ENCODE data around the gene PDE8B. TPM values are rescaled to one million over a fixed set of nuclear protein-coding genes. Genes with fewer than 3 reads are reported as not detected.
"Not testable (repeated sequence)": the region's sequence is repeated elsewhere in the genome, so short reads cannot be mapped to it uniquely, and the experiment has no call there.

Gene PDE8B
- total RNA-seq, 1 donor from 2014 or later: under 0.01 TPM

- DNase-seq (ENCODE audit: low read depth) (peak; percentile 31), FAIRE-seq (no peak)
- Histone ChIP-seq H3K4me3 (ENCODE audit: low read depth, low read length) (no peak overlapping the region), H3K36me3 (ENCODE audit: control insufficient read depth, insufficient read depth, low read length) (peaks cover 12% of the 10 kb centered on the region), H3K27me3 (ENCODE audit: control insufficient read depth, insufficient read depth, low read length) (no peaks in the 10 kb centered on the region)
- TF ChIP-seq, protein P1, sequence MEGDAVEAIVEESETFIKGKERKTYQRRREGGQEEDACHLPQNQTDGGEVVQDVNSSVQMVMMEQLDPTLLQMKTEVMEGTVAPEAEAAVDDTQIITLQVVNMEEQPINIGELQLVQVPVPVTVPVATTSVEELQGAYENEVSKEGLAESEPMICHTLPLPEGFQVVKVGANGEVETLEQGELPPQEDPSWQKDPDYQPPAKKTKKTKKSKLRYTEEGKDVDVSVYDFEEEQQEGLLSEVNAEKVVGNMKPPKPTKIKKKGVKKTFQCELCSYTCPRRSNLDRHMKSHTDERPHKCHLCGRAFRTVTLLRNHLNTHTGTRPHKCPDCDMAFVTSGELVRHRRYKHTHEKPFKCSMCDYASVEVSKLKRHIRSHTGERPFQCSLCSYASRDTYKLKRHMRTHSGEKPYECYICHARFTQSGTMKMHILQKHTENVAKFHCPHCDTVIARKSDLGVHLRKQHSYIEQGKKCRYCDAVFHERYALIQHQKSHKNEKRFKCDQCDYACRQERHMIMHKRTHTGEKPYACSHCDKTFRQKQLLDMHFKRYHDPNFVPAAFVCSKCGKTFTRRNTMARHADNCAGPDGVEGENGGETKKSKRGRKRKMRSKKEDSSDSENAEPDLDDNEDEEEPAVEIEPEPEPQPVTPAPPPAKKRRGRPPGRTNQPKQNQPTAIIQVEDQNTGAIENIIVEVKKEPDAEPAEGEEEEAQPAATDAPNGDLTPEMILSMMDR (IDR thresholded peaks at IDR 0.05; ENCODE audit: insufficient read depth, low read length, severe bottlenecking): no peak
These were observed 239.5 kb downstream of the PDE8B start for GRCh38 chr5:77449981-77450380.

- H3K36me3 ChIP-seq (ENCODE audit: control insufficient read depth, insufficient read depth, low read length): peaks cover 12% of the 10 kb centered on the region
These were observed 241.9 kb downstream of the PDE8B start for GRCh38 chr5:77452351-77452750.

DNA sequence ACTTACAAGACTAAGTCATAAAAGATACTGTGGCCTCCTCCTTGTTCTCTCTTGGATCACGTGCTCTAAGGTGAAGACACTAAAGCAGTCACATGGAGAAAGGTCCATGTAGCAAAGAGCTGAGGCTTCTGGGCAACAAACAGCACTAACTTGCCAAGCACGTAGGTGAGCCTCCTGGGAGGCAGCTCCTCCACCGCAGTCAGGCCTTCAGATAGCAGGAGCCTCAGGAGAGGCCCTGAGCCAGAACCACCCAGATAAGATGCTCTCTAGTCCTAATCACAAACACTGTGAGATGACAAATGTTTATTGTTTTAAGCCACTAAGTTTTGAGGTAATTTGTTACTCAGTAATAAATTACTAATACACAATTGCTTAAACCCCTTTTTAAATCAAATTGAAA, 243.6 kb downstream of the PDE8B start:
- TF ChIP-seq, protein P1 (IDR thresholded peaks at IDR 0.05; ENCODE audit: insufficient read depth, low read length, severe bottlenecking): no peak
- no peak for DNase-seq (ENCODE audit: low read depth)
- no peaks in the 10 kb centered on the region for H3K27me3 ChIP-seq (ENCODE audit: control insufficient read depth, insufficient read depth, low read length)
- peaks cover 8% of the 10 kb centered on the region for H3K36me3 ChIP-seq (ENCODE audit: control insufficient read depth, insufficient read depth, low read length)
- no peak overlapping the region for H3K4me3 ChIP-seq (ENCODE audit: low read depth, low read length)
- FAIRE-seq: no peak

More at GRCh38 chr5:77452351-77452750, 241.9 kb downstream of the PDE8B start:
- DNase-seq (ENCODE audit: low read depth) (no peak), FAIRE-seq (no peak)
- Histone ChIP-seq H3K27me3 (ENCODE audit: control insufficient read depth, insufficient read depth, low read length) (no peaks in the 10 kb centered on the region), H3K4me3 (ENCODE audit: low read depth, low read length) (no peak overlapping the region)
- TF ChIP-seq, protein P1 (IDR thresholded peaks at IDR 0.05; ENCODE audit: insufficient read depth, low read length, severe bottlenecking): no peak

DNA sequence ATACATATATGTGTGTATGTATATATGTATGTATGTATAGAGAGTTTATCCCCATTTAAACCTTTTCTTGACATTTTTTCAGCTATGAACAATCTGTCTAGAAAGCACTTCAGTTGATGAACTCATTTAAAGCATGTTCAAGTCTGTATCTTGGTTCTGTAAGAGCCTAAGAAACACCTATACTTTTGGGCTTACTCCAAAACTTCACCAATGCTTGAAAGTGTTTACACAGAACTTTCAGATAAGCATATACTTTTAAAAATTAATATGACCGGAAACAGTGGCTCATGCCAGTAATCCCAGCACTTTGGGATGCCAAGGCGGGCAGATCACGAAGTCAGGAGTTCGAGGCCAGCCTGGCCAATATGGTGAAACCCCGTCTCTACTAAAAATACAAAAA, 250.8 kb downstream of the PDE8B start:
- FAIRE-seq: no peak
- TF ChIP-seq, protein P1 (IDR thresholded peaks at IDR 0.05; ENCODE audit: insufficient read depth, low read length, severe bottlenecking): no peak

DNA sequence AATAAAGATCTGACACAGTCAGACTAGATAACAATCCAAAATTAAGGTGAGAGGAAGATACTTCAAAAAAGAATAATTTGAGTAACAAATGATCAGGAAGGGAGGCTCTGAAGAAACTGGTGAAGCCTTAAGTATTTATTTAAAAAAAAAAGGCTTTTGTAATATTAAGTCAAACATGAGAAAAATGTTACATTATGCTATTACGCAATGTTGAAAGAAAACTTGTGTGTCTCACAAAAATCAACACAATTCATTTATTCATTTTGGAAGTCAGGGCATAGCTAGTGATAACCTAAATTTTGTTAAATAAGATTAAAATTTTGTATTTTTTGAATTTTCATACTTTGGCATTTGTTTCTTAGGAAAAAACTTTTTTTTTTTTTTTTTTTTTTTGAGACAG, 253.4 kb downstream of the PDE8B start:
- Histone ChIP-seq H3K4me3 (ENCODE audit: low read depth, low read length) (no peak overlapping the region), H3K27me3 (ENCODE audit: control insufficient read depth, insufficient read depth, low read length) (no peaks in the 10 kb centered on the region), H3K36me3 (ENCODE audit: control insufficient read depth, insufficient read depth, low read length) (peaks cover 2% of the 10 kb centered on the region)
- TF ChIP-seq, protein P1 (IDR thresholded peaks at IDR 0.05; ENCODE audit: insufficient read depth, low read length, severe bottlenecking): no peak
- DNase-seq (ENCODE audit: low read depth): no peak
- no peak for FAIRE-seq

More for the DNA sequence above, 250.8 kb downstream of the PDE8B start:
- no peak for DNase-seq (ENCODE audit: low read depth)
- Histone ChIP-seq H3K36me3 (ENCODE audit: control insufficient read depth, insufficient read depth, low read length) (peaks cover 4% of the 10 kb centered on the region), H3K27me3 (ENCODE audit: control insufficient read depth, insufficient read depth, low read length) (no peaks in the 10 kb centered on the region), H3K4me3 (ENCODE audit: low read depth, low read length) (no peak overlapping the region)

- not testable (repeated sequence) for H3K36me3 ChIP-seq (ENCODE audit: control insufficient read depth, insufficient read depth, low read length); H3K27me3 ChIP-seq (ENCODE audit: control insufficient read depth, insufficient read depth, low read length); FAIRE-seq; H3K4me3 ChIP-seq (ENCODE audit: low read depth, low read length); DNase-seq (ENCODE audit: low read depth)
These were observed 258.4 kb downstream of the PDE8B start for GRCh38 chr5:77468875-77469274.

DNA sequence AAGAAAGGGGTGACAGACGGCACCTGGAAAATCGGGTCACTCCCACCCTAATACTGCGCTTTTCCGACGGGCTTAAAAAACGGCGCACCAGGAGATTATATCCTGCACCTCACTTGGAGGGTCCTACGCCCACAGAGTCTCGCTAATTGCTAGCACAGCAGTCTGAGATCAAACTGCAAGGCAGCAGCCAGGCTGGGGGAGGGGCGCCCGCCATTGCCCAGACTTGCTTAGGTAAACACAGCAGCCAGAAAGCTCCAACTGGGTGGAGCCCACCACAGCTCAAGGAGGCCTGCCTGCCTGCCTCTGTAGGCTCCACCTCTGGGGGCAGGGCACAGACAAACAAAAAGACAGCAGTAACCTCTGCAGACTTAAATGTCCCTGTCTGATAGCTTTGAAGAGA, 264.6 kb downstream of the PDE8B start:
- FAIRE-seq; DNase-seq (ENCODE audit: low read depth); H3K36me3 ChIP-seq (ENCODE audit: control insufficient read depth, insufficient read depth, low read length); H3K27me3 ChIP-seq (ENCODE audit: control insufficient read depth, insufficient read depth, low read length); H3K4me3 ChIP-seq (ENCODE audit: low read depth, low read length): not testable (repeated sequence)
